Left ventricle myocardium inferior (tissue), 1 donor: Measurements from ENCODE around the gene SH3YL1. TPM values are rescaled to one million over a fixed set of nuclear protein-coding genes. Genes with fewer than 3 reads are reported as not detected.

Experiments used
- DNase-seq: peaks from one replicate; pipeline ENCODE4 v3.0.0-alpha.2; 2020
- H3K27ac ChIP-seq: fragments of 200-600 bp; replicated peaks from 2 replicates; pipeline ENCODE4 v1.8.0; 2021
- H3K27me3 ChIP-seq: fragments of 200-600 bp; 2 replicates; pipeline ENCODE4 v1.8.0; 2021; ENCODE audit warnings: low read depth
- H3K36me3 ChIP-seq: fragments of 200-600 bp; 2 replicates; pipeline ENCODE4 v1.8.0; 2021
- H3K4me1 ChIP-seq: fragments of 200-600 bp; 2 replicates; pipeline ENCODE4 v1.8.0; 2021
- H3K4me3 ChIP-seq: fragments of 200-600 bp; 2 replicates; pipeline ENCODE4 v1.8.0; 2021; ENCODE audit warnings: mild to moderate bottlenecking, moderate library complexity
- H3K9me3 ChIP-seq: fragments of 200-600 bp; replicated peaks from 2 replicates; pipeline ENCODE4 v1.8.0; 2021
- intact Hi-C: fragments of 100-400 bp; cut with micrococcal nuclease; formaldehyde crosslinking; loops from one replicate; pipeline ENCODE4 v1.11.0; 2022
- total RNA-seq: library from RNA; stranded (reverse); fragmentation: NEBNext Ultra II Directional; extraction: Animal tissue kit (Norgen Biotek cat#: 25700); gene quantifications from one replicate; pipeline ENCODE4 v1.2.1, GENCODE V29; 2021
- TF ChIP-seq, protein P1 (sequence below): fragments of 200-600 bp; IDR thresholded peaks from 2 replicates; pipeline ENCODE4 v1.8.0; 2021; ENCODE audit warnings: antibody characterized with exemption, mild to moderate bottlenecking, borderline replicate concordance
- donor health status: DM: no; HTN: yes; CAD: no; lungs with severe emphysema.

The SH3YL1 gene
- total RNA-seq, 1 donor from 2014 or later: 9.8 TPM

DNA sequence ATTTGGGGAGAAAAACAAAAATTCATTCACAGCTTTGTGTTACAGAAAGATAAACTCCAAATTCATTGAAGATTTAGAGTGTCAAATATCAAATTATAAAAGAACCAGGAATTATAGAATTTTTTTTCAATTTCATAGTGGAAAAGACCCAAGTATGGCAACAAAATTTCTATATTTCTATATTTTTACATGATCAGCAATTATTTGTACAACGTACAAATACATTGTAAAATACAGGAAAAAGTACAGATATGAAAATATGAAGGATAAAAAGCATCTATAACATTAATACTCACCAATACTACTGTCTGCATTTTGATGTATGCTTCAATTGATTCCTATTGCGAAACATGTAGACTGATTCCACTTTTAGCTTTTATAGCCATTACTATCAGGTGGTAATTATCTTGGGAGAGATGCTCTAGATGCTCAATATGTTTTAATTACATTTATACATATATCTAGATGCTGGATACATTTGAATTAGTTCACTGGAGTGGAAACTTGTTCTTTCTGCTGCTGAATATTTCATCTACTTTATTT is 4.0 kb downstream of the SH3YL1 start:
- peaks cover 23% of the 10 kb centered on the region for H3K9me3 ChIP-seq
- peaks cover 16% of the 10 kb centered on the region for H3K4me1 ChIP-seq
- H3K4me3 ChIP-seq: no peak overlapping the region
- no peak overlapping the region for H3K27ac ChIP-seq
- TF ChIP-seq, protein P1, sequence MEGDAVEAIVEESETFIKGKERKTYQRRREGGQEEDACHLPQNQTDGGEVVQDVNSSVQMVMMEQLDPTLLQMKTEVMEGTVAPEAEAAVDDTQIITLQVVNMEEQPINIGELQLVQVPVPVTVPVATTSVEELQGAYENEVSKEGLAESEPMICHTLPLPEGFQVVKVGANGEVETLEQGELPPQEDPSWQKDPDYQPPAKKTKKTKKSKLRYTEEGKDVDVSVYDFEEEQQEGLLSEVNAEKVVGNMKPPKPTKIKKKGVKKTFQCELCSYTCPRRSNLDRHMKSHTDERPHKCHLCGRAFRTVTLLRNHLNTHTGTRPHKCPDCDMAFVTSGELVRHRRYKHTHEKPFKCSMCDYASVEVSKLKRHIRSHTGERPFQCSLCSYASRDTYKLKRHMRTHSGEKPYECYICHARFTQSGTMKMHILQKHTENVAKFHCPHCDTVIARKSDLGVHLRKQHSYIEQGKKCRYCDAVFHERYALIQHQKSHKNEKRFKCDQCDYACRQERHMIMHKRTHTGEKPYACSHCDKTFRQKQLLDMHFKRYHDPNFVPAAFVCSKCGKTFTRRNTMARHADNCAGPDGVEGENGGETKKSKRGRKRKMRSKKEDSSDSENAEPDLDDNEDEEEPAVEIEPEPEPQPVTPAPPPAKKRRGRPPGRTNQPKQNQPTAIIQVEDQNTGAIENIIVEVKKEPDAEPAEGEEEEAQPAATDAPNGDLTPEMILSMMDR: no peak
- DNase-seq: no peak
- no peaks in the 10 kb centered on the region for H3K27me3 ChIP-seq
- peaks cover 11% of the 10 kb centered on the region for H3K36me3 ChIP-seq
- intact Hi-C loops: no loop called here

DNA sequence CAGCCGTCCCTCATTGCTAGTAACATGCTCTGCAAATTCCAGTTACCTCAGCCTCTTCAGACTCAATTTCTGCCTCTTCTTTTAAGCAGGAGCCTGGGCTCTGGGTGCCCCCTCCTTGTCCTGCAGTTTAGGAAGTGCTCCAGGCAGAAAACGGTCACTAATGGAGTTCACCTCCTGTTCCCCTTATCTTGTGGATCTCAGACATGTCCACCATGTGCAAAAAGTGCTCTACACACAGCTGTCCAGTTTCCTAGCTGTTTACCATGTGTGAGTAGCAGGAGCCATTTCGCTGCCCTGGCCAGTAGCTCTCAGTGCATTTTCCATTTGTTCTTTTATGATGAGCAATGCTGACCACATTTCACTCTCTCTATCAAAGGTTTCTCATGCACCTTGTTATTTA is 4.9 kb downstream of the SH3YL1 start:
- Histone ChIP-seq H3K4me1 (peaks cover 9% of the 10 kb centered on the region), H3K9me3 (peaks cover 23% of the 10 kb centered on the region), H3K4me3 (no peak overlapping the region), H3K27ac (no peak overlapping the region), H3K27me3 (no peaks in the 10 kb centered on the region), H3K36me3 (peaks cover 11% of the 10 kb centered on the region)
- intact Hi-C loops: no loop called here
- TF ChIP-seq, protein P1: no peak
- DNase-seq: no peak

- no peak overlapping the region for H3K4me3 ChIP-seq
- H3K36me3 ChIP-seq: peaks cover 11% of the 10 kb centered on the region
- peaks cover 23% of the 10 kb centered on the region for H3K9me3 ChIP-seq
- no peaks in the 10 kb centered on the region for H3K4me1 ChIP-seq
- DNase-seq: no peak
- no peaks in the 10 kb centered on the region for H3K27me3 ChIP-seq
- intact Hi-C loops: no loop called here
- TF ChIP-seq, protein P1: no peak
- H3K27ac ChIP-seq: no peak overlapping the region
Measured at GRCh38 chr2:257842-258241, 6.0 kb downstream of the SH3YL1 start.

GRCh38 chr2:257429-257828 is 6.4 kb downstream of the SH3YL1 start:
- Histone ChIP-seq H3K27ac (no peak overlapping the region), H3K36me3 (peaks cover 11% of the 10 kb centered on the region), H3K4me1 (no peaks in the 10 kb centered on the region), H3K4me3 (no peak overlapping the region), H3K27me3 (no peaks in the 10 kb centered on the region), H3K9me3 (peaks cover 23% of the 10 kb centered on the region)
- intact Hi-C loops: no loop called here
- TF ChIP-seq, protein P1: no peak
- DNase-seq: no peak

- Histone ChIP-seq H3K4me3 (no peak overlapping the region), H3K27me3 (no peaks in the 10 kb centered on the region), H3K9me3 (peaks cover 23% of the 10 kb centered on the region), H3K27ac (no peak overlapping the region), H3K36me3 (peaks cover 14% of the 10 kb centered on the region), H3K4me1 (no peaks in the 10 kb centered on the region)
- no peak for DNase-seq
- TF ChIP-seq, protein P1: no peak
- intact Hi-C loops: no loop called here
Measured at GRCh38 chr2:256094-256493, 7.7 kb downstream of the SH3YL1 start.
